Smooth muscle cell (in vitro differentiated cells): ENCODE measurements around the gene ADGRF1. TPM values are rescaled to one million over a fixed set of nuclear protein-coding genes. Genes with fewer than 3 reads are reported as not detected.

Experiments used
- DNase-seq: peaks from one replicate; lab custom pipeline; 2025; ENCODE audit not compliant: unreplicated experiment; lab: John Stamatoyannopoulos, UW
- H2AFZ ChIP-seq: fragments of 200-600 bp; sonication (generic); 2 replicates; pipeline ENCODE4 v1.6.0; 2016; ENCODE audit warnings: antibody characterized with exemption, low read depth, mild to moderate bottlenecking
- H3F3A ChIP-seq: fragments of 200-600 bp; sonication (generic); 2 replicates; pipeline ENCODE4 v1.6.0; 2017; ENCODE audit warnings: antibody characterized with exemption, low read depth
- H3K27ac ChIP-seq: fragments of 200-600 bp; sonication (generic); 2 replicates; pipeline ENCODE4 v1.5.1; 2016; ENCODE audit warnings: low read depth, mild to moderate bottlenecking
- H3K27me3 ChIP-seq: fragments of 200-600 bp; sonication (generic); 2 replicates; pipeline ENCODE4 v1.6.1; 2016; ENCODE audit warnings: low read depth, mild to moderate bottlenecking
- H3K36me3 ChIP-seq: fragments of 200-600 bp; sonication (generic); 2 replicates; pipeline ENCODE4 v1.5.1; 2016; ENCODE audit warnings: low read depth
- H3K4me1 ChIP-seq: fragments of 200-600 bp; sonication (generic); 2 replicates; pipeline ENCODE4 v1.5.1; 2016; ENCODE audit warnings: low read depth
- H3K4me2 ChIP-seq: fragments of 200-600 bp; sonication (generic); 2 replicates; pipeline ENCODE4 v1.6.0; 2016; ENCODE audit warnings: mild to moderate bottlenecking
- H3K4me3 ChIP-seq: fragments of 200-600 bp; sonication (generic); 2 replicates; pipeline ENCODE4 v1.5.1; 2016; ENCODE audit warnings: mild to moderate bottlenecking
- H3K79me2 ChIP-seq: fragments of 200-600 bp; sonication (generic); 2 replicates; pipeline ENCODE4 v1.6.0; 2016; ENCODE audit warnings: low read depth, mild to moderate bottlenecking
- H3K9ac ChIP-seq: fragments of 200-600 bp; sonication (generic); 2 replicates; pipeline ENCODE4 v1.6.0; 2016; ENCODE audit warnings: low read depth
- H3K9me3 ChIP-seq: fragments of 200-600 bp; sonication (generic); replicated peaks from 2 replicates; pipeline ENCODE4 v1.5.1; 2016; ENCODE audit warnings: low read depth
- H4K20me1 ChIP-seq: fragments of 200-600 bp; sonication (generic); 2 replicates; pipeline ENCODE4 v1.6.0; 2016; ENCODE audit warnings: low read depth
- CTCF ChIP-seq: fragments of 200-600 bp; sonication (generic); IDR thresholded peaks from 2 replicates; pipeline ENCODE4 v1.5.1; 2017; ENCODE audit warnings: borderline replicate concordance, mild to moderate bottlenecking, antibody characterized with exemption; ENCODE audit not compliant: insufficient read depth, poor library complexity, severe bottlenecking
- WGBS: methylation state at CpG from one replicate; pipeline ENCODE4 v1.1.7; 2016; ENCODE audit warnings: low lambda C conversion rate; 5-methylcytosine and 5-hydroxymethylcytosine counted together
- polyA plus RNA-seq: library from polyadenylated mRNA; unstranded; fragments of >200 nt; fragmentation: Nextera tagmentation; extraction: Ambion mirVana; gene quantifications from 2 replicates; pipeline ENCODE4 v1.2.1, GENCODE V29; 2016
- total RNA-seq: library from RNA; depleted of rRNA; stranded (reverse); fragments of >200 nt; gene quantifications from 2 replicates; pipeline ENCODE4 v1.2.3, GENCODE V29; 2014

ADGRF1 gene
- total and polyA plus RNA-seq, 2 experiments from 2014 or later, result not detected

GRCh38 chr6:47028835-47029360, 13.2 kb downstream of the ADGRF1 start:
- no peak overlapping the region for H3K9ac ChIP-seq
- H3K9me3 ChIP-seq, result no peaks in the 10 kb centered on the region
- H3K36me3 ChIP-seq, result no peaks in the 10 kb centered on the region
- H3K27me3 ChIP-seq, result no peaks in the 10 kb centered on the region
- no peak overlapping the region for H2AFZ ChIP-seq
- no peaks in the 10 kb centered on the region for H3K79me2 ChIP-seq
- H4K20me1 ChIP-seq, result no peaks in the 10 kb centered on the region
- H3K4me3 ChIP-seq, result no peak overlapping the region
- no peaks in the 10 kb centered on the region for H3K4me1 ChIP-seq
- no peak for DNase-seq
- H3K4me2 ChIP-seq, result no peak overlapping the region
- WGBS, result 88% methylated on average over 8 of the region's 8 CpGs
- H3F3A ChIP-seq, result no peaks in the 10 kb centered on the region
- TF ChIP-seq CTCF, result no peak
- H3K27ac ChIP-seq, result no peak overlapping the region

GRCh38 chr6:47027315-47027714, 14.8 kb downstream of the ADGRF1 start:
- no peak for DNase-seq
- TF ChIP-seq CTCF, result no peak
- no peaks in the 10 kb centered on the region for H4K20me1 ChIP-seq
- no peak overlapping the region for H3K4me2 ChIP-seq
- H3K9ac ChIP-seq, result no peak overlapping the region
- WGBS, result 92% methylated on average over 3 of the region's 3 CpGs
- H3K27me3 ChIP-seq, result no peaks in the 10 kb centered on the region
- no peaks in the 10 kb centered on the region for H3K4me1 ChIP-seq
- H3K27ac ChIP-seq, result no peak overlapping the region
- no peaks in the 10 kb centered on the region for H3F3A ChIP-seq
- H3K79me2 ChIP-seq, result no peaks in the 10 kb centered on the region
- H3K36me3 ChIP-seq, result no peaks in the 10 kb centered on the region
- H3K4me3 ChIP-seq, result no peak overlapping the region
- no peaks in the 10 kb centered on the region for H3K9me3 ChIP-seq
- H2AFZ ChIP-seq, result no peak overlapping the region

GRCh38 chr6:47026679-47027078, 15.5 kb downstream of the ADGRF1 start:
- Histone ChIP-seq H3K9ac (no peak overlapping the region), H3K4me1 (no peaks in the 10 kb centered on the region), H3K36me3 (no peaks in the 10 kb centered on the region), H3K79me2 (no peaks in the 10 kb centered on the region), H3F3A (no peaks in the 10 kb centered on the region), H2AFZ (no peak overlapping the region), H3K4me3 (no peak overlapping the region), H4K20me1 (no peaks in the 10 kb centered on the region), H3K27ac (no peak overlapping the region), H3K27me3 (no peaks in the 10 kb centered on the region), H3K4me2 (no peak overlapping the region), H3K9me3 (no peaks in the 10 kb centered on the region)
- no peak for DNase-seq
- TF ChIP-seq CTCF, result no peak
- WGBS, result 93% methylated on average over 5 of the region's 5 CpGs

- H3K4me3 ChIP-seq, result no peak overlapping the region
- 86% methylated on average over 1 of the region's 1 CpG for WGBS
- H3K4me1 ChIP-seq, result no peaks in the 10 kb centered on the region
- H3K27me3 ChIP-seq, result peaks cover 13% of the 10 kb centered on the region
- H3K9me3 ChIP-seq, result no peaks in the 10 kb centered on the region
- DNase-seq, result no peak
- no peaks in the 10 kb centered on the region for H3F3A ChIP-seq
- no peak overlapping the region for H3K27ac ChIP-seq
- no peaks in the 10 kb centered on the region for H4K20me1 ChIP-seq
- H3K36me3 ChIP-seq, result no peaks in the 10 kb centered on the region
- TF ChIP-seq CTCF, result no peak
- H3K9ac ChIP-seq, result no peak overlapping the region
- no peak overlapping the region for H2AFZ ChIP-seq
- no peaks in the 10 kb centered on the region for H3K79me2 ChIP-seq
- no peak overlapping the region for H3K4me2 ChIP-seq
Measured at GRCh38 chr6:47023573-47023972, 18.6 kb downstream of the ADGRF1 start.
